Neural cell (in vitro differentiated cells): ENCODE measurements around the gene CDON.

ENCODE experiments used
- CTCF ChIP-seq: fragments of 450-650 bp; IDR thresholded peaks from 2 replicates; pipeline ENCODE4 v1.5.1; 2014; ENCODE audit warnings: antibody characterized with exemption, mild to moderate bottlenecking, moderate library complexity; ENCODE audit not compliant: poor library complexity, severe bottlenecking
- EP300 ChIP-seq: fragments of 450-650 bp; conservative IDR thresholded peaks from 2 replicates; pipeline ENCODE4 v1.6.1; 2014; ENCODE audit warnings: antibody characterized with exemption, mild to moderate bottlenecking, moderate library complexity; ENCODE audit not compliant: poor library complexity, severe bottlenecking
- EZH2 ChIP-seq: fragments of 200-600, 300-800 bp; shearing (Covaris generic), sonication (generic); IDR thresholded peaks from 2 replicates; pipeline ENCODE4 v1.6.1; 2014; ENCODE audit warnings: antibody characterized with exemption, low read length, borderline replicate concordance, mild to moderate bottlenecking; ENCODE audit not compliant: insufficient read depth, poor library complexity, severe bottlenecking
- MXI1 ChIP-seq: fragments of 450-650 bp; conservative IDR thresholded peaks from 2 replicates; pipeline ENCODE4 v1.6.1; 2014; ENCODE audit warnings: antibody characterized with exemption, mild to moderate bottlenecking; ENCODE audit not compliant: poor library complexity, severe bottlenecking
- POLR2AphosphoS5 ChIP-seq: IDR thresholded peaks from 2 replicates; pipeline ENCODE4 v1.6.1; 2012
- RAD21 ChIP-seq: fragments of 450-650 bp; conservative IDR thresholded peaks from 2 replicates; pipeline ENCODE4 v1.6.1; 2014; ENCODE audit warnings: antibody characterized with exemption, mild to moderate bottlenecking, moderate library complexity
- REST ChIP-seq: IDR thresholded peaks from 2 replicates; pipeline ENCODE4 v1.6.1; 2012; ENCODE audit warnings: borderline replicate concordance
- SMC3 ChIP-seq: fragments of 450-650 bp; conservative IDR thresholded peaks from 2 replicates; pipeline ENCODE4 v1.6.1; 2014; ENCODE audit warnings: antibody characterized with exemption, mild to moderate bottlenecking, moderate library complexity; ENCODE audit not compliant: poor library complexity
- TAF1 ChIP-seq: IDR thresholded peaks from 2 replicates; pipeline ENCODE4 v1.6.1; 2012; ENCODE audit warnings: low read depth

- no peak for TF ChIP-seq EP300
- TF ChIP-seq CTCF, result no peak
- no peak for TF ChIP-seq REST
- TF ChIP-seq SMC3, result no peak
- TF ChIP-seq POLR2AphosphoS5, result no peak
- no peak for TF ChIP-seq EZH2
- TF ChIP-seq RAD21, result no peak
- TF ChIP-seq MXI1, result no peak
- no peak for TF ChIP-seq TAF1
Measured at GRCh38 chr11:125975634-125976033, 87.0 kb downstream of the CDON start.
